ENCODE measurements around the gene LCP2.
A peak's percentile ranks its signal among the peaks of the same experiment; 100 is the strongest.

Gene LCP2

GRCh38 chr5:170228762-170229435 lies 68.7 kb downstream of the LCP2 start:
- no peak overlapping the region for H3K4me3 ChIP-seq (ENCODE audit: low read length)
- TF ChIP-seq CTCF (conservative IDR thresholded peaks at IDR 0.05; ENCODE audit: low read length) = no peak
- no peak for DNase-seq (ENCODE audit: low read depth)

- DNase-seq (ENCODE audit: low read depth) = no peak
- no peak for TF ChIP-seq CTCF (conservative IDR thresholded peaks at IDR 0.05; ENCODE audit: low read length)
- no peak overlapping the region for H3K4me3 ChIP-seq (ENCODE audit: low read length)
These were observed 70.9 kb downstream of the LCP2 start for GRCh38 chr5:170226661-170227060.

GRCh38 chr5:170226129-170226615 lies 71.4 kb downstream of the LCP2 start:
- no peak for TF ChIP-seq CTCF (conservative IDR thresholded peaks at IDR 0.05; ENCODE audit: low read length)
- H3K4me3 ChIP-seq (ENCODE audit: low read length) = no peak overlapping the region
- no peak for DNase-seq (ENCODE audit: low read depth)

GRCh38 chr5:170225326-170226128 lies 72.0 kb downstream of the LCP2 start:
- TF ChIP-seq CTCF (conservative IDR thresholded peaks at IDR 0.05; ENCODE audit: low read length) = peak; percentile 85
- DNase-seq (ENCODE audit: low read depth) = peak; percentile 65
- no peak overlapping the region for H3K4me3 ChIP-seq (ENCODE audit: low read length)

GRCh38 chr5:170223906-170224305 lies 73.7 kb downstream of the LCP2 start:
- no peak overlapping the region for H3K4me3 ChIP-seq (ENCODE audit: low read length)
- no peak for TF ChIP-seq CTCF (conservative IDR thresholded peaks at IDR 0.05; ENCODE audit: low read length)
- no peak for DNase-seq (ENCODE audit: low read depth)

GRCh38 chr5:170223360-170223759 lies 74.2 kb downstream of the LCP2 start:
- no peak overlapping the region for H3K4me3 ChIP-seq (ENCODE audit: low read length)
- peak; percentile 45 for DNase-seq (ENCODE audit: low read depth)
- TF ChIP-seq CTCF (conservative IDR thresholded peaks at IDR 0.05; ENCODE audit: low read length) = no peak

GRCh38 chr5:170221327-170221741 lies 76.2 kb downstream of the LCP2 start:
- H3K4me3 ChIP-seq (ENCODE audit: low read length) = no peak overlapping the region
- DNase-seq (ENCODE audit: low read depth) = peak; percentile 35
- TF ChIP-seq CTCF (conservative IDR thresholded peaks at IDR 0.05; ENCODE audit: low read length) = peak; percentile 20; the same call in 1 of the 2 replicates
